GM21825 (cell line): ENCODE data around the gene AKAP3.

Source experiments
- ATAC-seq: cut with Tn5 transposase; IDR thresholded peaks from one replicate; pipeline ENCODE4 v1.9.1; 2021; ENCODE audit warnings: mild to moderate bottlenecking, moderate library complexity; ENCODE audit not compliant: unreplicated experiment

Gene AKAP3

DNA sequence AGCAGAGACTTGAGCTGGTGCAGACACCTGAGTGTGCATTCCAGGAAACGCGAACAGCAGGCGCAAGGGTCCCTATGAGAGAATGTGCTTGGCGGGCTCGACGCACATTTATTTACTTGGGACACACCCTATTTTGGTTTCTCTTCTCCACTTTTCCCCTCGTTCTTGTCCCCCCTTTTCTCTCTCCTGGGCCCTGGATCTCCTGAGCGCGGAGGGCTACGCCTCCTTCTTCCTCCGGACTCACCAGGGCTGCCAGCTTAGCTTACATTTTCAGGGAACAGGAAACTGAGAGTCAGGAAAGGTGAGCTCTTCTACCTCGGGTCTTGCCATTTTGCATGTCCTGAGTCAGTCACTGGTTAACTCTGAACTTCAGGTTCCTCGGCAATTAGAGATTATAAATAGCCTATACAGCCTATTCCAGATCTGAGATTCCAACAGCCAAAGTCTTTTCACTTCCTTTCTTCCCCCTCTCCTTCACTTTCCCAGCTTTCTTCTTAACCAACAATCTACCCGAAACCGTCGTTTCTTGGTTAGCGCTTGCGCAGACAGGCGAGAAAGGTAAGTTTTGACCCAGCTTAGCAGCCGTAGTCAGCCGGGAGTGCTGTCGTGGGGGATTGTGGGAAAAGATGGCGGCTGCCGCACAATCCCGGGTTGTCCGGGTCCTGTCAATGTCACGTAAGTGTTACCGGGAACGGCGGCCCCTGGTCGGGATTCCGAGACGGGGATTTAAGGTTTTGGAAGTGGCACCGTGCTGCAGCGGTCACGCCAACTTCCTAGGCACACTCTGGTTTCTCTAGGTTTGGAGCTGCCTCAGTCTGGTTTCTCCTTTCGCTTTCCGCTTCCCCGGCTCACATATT is at the start of gene AKAP3, which contains the start of gene NDUFA9:
Gene AKAP3, minus strand, starts transcription at position 551 of the 857 bp plus-strand sequence. CDS start 10,855 bp downstream, outside the sequence.
Gene NDUFA9, plus strand, starts transcription at position 614 of the 857 bp plus-strand sequence. Its CDS starts 13 bp downstream, at position 627.
- ATAC-seq = peak; percentile 79

DNA sequence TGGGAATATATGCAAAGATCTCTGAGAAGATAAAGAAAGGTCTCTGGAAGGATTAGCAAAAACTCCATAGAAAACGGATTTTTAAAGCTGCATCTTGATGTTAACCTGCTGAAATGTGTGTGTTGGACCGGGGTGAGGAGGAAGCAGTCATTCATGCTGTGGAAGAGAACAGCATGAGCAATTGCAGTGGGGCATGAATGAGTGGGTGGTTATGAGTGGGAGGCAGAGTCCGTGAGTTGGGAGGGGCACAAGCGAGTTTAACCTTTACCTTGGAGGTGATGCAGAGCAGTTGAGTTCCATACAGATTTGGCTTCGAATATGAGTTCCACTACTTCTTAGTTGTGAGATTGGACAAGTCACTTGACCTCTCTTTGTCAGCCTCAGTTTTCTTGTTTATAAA is 41.9 kb upstream of the AKAP3 start:
- no peak for ATAC-seq

DNA sequence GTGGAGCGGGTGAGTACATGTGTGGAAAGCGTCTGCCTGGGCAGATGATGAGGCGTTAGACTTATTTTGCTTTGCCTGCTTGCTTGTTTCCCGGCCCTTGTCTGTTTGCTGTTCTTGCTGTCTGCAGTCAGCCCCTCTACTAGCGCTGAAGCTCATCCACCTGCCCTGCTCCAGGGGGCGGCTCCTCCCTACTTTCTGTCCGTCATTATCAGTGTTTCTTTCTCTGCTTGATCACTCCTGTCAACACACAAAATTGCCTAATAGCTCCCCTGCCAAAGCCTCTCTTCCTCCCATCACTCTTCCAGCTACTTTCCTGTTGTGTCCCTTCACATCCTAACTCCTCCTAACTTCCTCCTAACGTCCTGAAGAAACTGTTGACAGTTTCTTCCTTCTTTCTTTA is 36.5 kb upstream of the AKAP3 start:
- ATAC-seq = no peak

DNA sequence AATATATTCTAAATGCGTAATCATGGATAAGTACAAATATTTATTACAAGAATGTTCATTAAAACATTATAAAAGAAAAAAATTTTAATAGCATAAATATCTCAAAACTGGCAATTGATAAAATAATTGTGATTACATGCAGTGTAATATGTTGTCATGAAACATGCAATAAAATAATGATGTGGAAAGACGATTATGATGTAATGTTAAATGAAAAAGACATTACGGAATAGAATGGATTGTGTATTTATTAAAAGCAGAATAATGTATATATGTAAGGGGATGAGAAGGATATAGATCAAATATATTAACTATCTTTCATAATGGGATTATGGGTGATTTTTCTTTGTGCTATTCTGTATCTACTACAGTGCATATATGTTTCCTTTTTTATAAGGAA is 32.9 kb upstream of the AKAP3 start:
- ATAC-seq = no peak

DNA sequence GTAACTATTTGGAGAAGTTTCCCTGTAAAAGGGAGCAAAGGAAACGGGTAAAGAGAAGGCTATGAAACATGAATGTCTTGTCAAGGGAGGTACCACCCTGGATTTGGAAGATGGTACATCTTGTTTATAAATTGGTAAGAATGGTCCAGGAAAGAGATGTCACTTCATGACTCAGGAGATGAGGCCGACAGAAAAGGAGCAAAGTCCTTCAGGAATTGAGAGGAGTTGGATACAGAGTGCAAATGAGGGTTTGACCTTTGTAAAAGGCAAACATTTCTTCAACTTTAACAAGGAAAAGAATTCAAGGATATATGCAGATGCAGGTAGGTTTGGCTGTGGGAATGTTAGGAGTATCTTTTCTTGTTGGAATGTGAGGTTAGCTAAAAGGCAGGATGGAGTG is 30.9 kb upstream of the AKAP3 start:
- no peak for ATAC-seq

DNA sequence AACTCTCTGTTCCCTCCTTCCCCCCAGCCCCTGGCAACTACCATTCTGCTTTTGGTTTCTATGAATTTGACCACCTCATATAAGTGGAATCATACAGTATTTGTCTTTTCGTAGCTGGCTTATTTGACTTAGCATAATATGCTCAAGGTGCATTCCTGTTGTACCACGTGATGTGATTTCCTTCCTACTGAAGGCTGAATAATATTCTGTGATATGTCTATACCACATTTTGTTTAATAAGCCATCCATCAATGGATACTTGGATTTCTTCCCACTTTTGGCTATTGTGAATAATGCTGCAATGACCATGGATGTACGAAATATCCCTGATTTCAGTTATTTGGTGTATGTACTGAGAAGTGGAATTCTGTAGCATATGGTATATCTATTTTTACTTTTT is 16.4 kb upstream of the AKAP3 start:
- no peak for ATAC-seq

DNA sequence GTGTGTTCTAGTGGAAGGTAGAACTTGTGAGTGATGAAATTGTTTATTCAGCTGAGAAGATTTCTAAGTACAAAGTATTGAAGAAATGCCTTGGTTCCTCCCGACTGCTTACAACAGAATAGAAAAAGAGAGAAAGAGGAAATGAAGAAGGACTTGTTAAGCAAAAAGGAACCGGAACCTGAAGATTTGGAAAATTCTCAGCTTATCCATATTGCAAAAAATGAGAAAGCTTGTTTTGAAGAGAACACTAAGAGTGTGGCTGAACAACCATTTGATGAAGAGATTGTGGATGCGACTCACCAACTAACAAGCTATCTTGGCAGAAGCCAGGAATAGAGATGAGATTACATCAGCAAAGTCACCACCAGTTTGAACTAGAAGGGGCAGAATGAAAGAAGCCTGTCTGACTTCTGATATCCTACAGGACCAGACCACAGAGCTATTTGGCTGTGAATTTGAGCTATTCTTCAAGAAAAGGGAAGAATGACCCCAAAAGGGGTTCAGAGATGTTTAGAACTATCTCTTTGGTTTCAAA is 15.2 kb upstream of the AKAP3 start:
- no peak for ATAC-seq

DNA sequence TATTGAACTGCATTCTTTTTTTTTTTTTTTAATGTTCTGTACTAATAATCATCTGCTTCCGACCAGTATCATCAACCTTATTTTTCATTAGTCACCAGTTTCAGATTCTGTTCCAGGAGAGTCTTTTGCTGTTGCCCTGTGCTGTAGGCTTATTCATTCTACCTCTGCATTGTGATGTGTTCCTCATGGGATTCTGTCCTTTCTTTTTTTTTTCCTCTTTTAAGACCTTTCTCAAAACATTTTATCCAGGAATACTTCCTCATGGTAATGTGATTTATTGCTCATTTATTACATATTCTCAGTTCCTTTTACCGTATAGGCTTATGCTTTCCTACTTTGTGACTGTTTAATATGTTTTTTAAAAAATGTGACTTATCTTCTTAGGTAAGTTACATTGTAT is 4.8 kb upstream of the AKAP3 start:
- ATAC-seq = no peak

DNA sequence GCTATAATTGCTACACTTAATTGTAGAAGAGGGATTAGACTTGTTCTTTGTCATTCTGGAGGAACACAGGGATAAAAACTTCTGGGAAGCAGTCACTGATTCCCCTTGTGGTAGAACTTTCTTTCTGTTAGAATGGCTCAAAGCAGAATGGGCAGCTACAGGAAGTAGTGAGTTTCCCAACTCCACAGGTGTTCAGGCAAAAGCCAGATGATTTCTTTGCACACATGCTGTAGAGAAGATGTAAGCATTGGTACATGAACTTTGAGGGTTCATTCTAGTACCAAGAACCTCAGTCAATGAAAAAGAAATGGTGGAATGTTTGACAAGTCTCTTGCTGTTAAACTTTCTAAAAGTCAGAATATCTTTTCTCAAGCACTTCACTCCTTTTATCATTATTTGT is 4.4 kb upstream of the AKAP3 start:
- ATAC-seq = no peak

DNA sequence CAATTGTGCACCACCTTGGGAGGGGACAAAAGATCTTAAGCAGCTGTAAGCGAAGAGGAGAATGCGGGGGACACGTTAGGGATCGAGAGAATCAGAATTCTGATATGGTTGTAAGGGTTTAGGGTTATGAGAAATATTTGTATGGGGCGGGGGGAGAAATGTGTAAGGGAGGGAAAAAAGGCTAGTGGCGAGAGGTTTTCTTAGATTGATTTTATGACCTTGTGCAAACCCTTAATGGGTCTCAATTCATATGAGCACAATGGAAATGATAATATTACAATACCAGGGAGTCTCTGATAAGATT is 459 bp upstream of the AKAP3 start:
- ATAC-seq = no peak

DNA sequence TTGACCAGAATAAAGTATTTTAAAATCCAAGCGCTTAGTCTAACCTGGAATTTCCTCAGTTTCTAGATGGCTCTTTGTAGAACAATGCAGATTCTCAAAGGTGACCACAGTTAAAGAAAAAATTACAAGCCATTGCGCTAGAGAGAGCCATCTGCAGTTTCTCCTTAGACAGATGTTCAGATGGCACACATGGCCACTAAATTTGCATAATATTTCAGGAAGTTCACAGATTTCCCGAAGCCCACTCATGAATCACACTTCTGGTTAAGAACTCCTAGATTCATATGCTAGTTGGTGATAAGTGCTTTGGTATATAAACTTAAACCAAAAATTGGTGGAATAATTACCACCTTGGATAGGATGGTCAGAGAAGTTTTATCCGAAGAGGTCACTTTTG is 749 bp downstream of the AKAP3 start:
- ATAC-seq = peak; percentile 35

DNA sequence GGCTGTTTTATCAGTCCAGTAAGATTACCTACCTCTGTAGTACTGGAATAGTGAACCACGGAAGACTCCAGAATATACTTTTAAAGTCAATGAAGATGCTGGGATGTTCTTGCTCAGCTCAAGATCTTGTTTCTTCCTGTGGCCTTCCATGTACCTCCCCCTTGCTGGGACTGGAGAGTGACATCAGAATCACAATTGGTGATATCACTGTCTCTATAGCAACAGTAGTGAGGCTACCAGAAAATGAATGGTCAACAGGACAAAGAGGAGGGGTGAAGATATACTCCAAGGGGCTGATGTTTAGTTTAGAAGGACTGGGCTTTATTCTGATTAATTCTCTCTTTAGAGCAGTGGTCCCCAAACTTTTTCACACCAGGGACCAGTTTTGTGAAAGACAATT is 3.8 kb downstream of the AKAP3 start:
- no peak for ATAC-seq

DNA sequence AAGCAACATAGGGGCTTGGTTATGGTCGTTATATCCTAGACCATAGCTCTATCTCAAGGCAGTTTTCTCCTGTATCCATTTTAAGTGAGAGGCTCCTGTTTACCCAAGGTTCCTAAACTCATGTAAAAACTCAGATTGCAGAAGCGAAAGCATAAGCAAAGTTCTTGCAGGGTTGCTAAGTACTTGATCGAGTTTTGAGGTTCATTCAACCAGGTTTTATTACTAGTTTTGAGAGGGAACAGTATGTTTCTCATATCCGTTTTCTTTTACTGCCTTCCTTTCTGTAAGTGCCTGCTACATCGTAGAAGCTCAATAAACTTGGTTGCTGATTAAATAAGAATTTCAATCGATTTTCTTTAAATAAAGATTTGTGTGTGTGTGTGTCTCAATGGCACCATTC is 5.1 kb downstream of the AKAP3 start:
- ATAC-seq = no peak

DNA sequence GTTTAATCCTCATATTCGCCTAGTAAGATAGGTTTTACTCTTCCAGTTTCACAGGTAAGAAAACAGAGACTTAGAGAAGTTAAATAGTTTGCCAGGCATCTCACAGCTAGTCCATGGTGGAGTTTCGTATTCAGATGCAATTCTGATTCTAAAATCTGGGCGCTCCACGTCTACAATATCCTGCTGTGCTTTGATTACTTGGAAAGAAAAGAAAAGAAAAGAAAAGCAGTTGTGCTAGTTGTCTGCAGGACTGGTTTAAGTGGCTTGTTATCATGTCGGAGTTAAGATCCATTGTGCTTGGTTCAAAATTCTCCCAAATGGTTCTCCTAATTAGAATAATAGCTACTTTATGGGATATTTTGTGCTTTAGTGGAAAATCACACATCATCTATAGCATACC is 18.6 kb downstream of the AKAP3 start:
- ATAC-seq = no peak

DNA sequence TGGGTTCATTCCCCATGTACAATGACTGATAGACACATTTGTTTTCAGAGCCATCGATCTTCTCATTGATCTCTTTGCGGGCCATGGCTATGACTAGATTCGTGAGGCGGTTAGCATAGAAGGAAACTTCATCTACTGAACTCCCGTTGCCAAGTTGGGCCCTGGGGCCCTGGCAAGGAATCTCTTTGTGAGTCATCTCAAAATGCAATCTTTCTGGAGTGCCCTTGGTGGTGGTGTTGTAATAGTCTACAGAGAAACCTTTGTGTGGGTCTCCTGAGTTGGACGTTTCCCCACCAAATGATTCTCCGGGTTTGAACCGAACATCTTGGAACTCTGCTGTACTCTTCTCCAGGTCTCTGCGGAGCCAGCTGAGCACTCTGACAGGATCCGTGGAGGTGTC is 20.4 kb downstream of the AKAP3 start:
- no peak for ATAC-seq

DNA sequence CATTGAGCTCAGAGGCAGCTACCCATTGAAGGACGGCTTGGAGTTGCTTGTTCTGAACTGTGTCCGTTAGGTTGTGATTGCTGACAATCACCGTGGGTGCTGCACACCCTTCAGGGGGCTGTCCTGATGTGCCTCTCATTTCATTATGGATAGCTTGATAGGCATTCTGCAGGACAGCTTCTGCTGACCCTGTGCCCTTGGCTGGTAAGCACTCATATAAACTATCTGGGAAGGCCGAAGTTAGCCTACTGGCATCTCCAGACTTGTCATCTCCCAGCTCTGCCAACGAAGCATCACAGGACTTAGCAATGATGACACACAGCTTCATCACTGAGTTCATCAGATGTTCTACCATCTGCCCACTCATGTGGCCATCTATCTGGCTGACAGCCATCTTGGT is 22.3 kb downstream of the AKAP3 start:
- no peak for ATAC-seq

DNA sequence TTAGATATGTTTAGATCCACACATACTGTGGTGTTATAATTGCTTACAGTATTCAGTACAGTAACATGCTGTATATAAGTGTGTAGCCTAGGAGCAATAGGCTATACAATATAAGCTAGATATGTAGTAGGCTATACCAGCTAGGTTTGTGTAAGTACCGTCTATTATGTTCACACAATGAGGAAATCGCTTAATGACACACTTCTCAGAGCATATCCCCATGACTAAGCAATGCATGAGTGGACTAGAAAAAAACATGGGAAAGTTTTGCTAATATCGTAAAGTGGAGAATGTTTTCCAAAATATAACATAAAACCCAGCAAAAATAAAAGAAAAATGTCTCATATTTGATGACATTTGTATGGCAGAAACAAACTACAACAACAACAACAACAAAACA is 27.3 kb downstream of the AKAP3 start:
- no peak for ATAC-seq

DNA sequence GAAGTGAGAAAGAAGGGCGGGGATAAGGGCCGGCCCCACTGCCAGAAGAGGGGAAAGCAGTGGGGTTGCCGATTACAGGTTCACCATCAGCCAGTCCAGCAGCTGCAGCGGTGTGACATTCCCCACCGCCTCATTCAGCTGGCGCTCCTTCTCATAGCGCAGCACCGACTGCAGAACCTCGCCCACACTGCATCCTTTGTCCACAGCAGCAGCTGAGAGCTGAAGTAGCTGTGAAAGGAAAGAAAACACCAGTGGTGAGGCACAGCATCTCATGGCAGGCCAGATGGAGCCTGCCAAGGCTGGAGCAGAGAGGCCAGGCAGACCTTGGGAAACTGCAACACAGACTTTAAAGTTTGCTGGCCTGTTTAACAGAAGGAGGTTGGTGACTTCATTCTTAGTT is 33.2 kb downstream of the AKAP3 start:
- ATAC-seq = no peak

DNA sequence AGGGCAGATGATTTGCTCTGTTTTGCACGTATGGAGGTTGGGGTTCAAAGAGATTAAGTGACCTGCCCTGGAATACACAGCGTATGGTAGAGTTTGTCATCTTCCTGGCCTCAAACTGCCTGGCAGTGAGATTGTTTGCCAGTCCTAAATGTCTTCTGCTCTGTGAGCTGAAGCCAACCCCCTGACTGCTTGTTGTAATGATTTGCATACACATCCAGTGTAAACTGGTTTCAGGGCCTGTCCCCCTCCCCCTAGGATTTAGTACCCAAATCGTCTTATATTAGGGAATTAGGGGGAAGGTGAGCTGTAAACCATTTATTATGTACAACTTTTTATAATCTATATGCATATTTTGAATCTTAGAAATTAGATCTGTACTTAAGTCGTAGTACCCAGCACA is 38.4 kb downstream of the AKAP3 start:
- ATAC-seq = no peak

DNA sequence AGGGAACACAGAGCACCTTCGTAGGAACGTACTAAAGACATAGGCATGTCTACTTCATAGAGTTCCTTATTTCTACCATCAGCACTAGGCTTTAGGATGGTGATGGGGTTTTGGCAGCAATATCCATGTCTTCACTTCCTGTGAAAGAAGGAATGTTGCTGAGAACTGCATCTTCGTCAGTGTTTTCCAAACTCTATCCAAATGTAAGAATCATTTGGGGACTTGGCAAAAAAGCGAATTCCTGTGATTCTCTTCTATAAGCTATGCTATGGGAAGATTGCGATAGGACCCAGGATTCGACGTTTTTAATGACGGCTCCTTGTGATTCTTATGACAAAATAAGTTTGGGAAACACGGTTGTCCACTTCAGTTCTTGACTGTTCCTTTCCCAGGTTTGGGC is 39.8 kb downstream of the AKAP3 start:
- ATAC-seq = no peak

DNA sequence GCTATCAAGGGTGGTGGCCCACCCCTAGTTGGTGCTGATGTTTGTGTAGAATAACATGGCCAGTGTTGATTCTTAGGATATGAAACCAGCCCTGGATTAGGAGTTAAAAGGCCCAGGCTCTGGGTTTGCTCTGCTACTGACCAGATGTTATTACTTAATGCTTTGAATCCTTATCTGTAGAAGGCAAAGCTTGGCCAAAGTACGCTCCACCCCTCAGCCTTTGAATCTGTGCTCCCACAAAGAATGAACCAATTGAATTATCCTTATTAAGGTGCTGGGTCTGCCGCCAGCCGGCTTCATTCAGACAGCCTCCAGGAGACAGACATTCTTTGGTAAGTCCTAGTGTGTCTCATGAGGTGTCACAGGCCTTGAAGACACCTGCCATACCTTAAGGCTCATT is 41.8 kb downstream of the AKAP3 start:
- ATAC-seq = no peak

DNA sequence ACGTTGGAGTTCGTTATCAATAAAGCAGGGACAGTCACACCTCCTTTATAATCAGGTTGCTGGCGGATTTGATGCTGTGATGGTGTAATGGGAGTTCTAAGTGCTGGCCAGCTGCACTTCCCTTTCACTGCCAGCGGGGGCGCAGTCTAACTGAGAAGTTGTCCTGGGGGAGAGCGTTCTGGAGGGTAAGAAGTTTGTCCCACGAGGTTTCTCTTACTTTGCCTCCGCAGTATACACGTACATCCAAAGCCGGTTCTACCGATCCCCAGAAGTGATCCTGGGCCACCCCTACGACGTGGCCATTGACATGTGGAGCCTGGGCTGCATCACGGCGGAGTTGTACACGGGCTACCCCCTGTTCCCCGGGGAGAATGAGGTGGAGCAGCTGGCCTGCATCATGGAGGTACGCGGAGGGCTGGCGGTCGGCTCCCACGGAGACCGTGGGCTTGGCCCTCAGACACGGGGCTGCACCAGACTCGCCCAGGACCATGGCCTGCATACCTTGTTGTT is 44.1 kb downstream of the AKAP3 start:
- ATAC-seq = peak; percentile 91

DNA sequence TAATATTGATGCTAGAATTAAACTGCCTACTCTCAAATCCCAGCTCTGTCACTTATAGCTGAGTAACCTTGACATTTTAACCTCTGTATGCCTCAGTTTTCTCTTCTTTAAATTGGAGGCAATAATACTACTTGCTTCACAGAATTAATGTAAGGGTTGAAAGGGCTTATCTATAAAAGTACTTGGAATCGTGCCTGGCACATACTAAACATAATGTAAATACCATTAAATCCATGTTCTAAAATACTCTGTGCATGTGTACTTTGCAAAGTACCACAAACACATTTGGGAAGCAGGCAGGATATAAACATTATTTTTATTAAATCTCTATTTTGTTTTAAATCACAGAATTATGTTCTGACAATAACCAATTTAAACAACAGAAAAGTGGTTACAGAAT is 44.9 kb downstream of the AKAP3 start:
- no peak for ATAC-seq
